Gastroesophageal sphincter (tissue), 3 donors: ENCODE results near the gene CPXM2.

Experiments used
- CTCF ChIP-seq, 4 experiments: fragments of 200-600 bp in 2 of 4; fragments of 450-650 bp in 2 of 4; sonication (generic) in 1 of 4; IDR thresholded peaks; one replicate each; pipeline ENCODE4 v1.5.1; 2017 to 2019; ENCODE audit warnings: antibody characterized with exemption in 4 of 4, mild to moderate bottlenecking in 2 of 4, moderate library complexity in 2 of 4
- EP300 ChIP-seq: sonication (generic); formaldehyde crosslinking; IDR thresholded peaks from one replicate; pipeline ENCODE4 v1.6.1; 2017; ENCODE audit warnings: antibody characterized with exemption, mild to moderate bottlenecking
- POLR2A ChIP-seq, 2 donors: fragments of 450-650 bp; IDR thresholded peaks; one replicate each; pipeline ENCODE4 v1.6.1; 2017; ENCODE audit warnings: antibody characterized with exemption in 2 of 2, mild to moderate bottlenecking in 2 of 2, moderate library complexity in 1 of 2

GRCh38 chr10:123800289-123800688, 91.3 kb downstream of the CPXM2 start:
- TF ChIP-seq CTCF (IDR thresholded peaks at IDR 0.05) (no peak), POLR2A (IDR thresholded peaks at IDR 0.05) (no peak), EP300 (no peak)
